GM21825 (cell line): Measurements from ENCODE around the gene CLN5.
A peak's percentile ranks its signal among the peaks of the same experiment; 100 is the strongest.
"Not testable (repeated sequence)": the region's sequence is repeated elsewhere in the genome, so short reads cannot be mapped to it uniquely, and the experiment has no call there.

Experiments used
- ATAC-seq: cut with Tn5 transposase; IDR thresholded peaks from one replicate; pipeline ENCODE4 v1.9.1; 2021; ENCODE audit warnings: mild to moderate bottlenecking, moderate library complexity; ENCODE audit not compliant: unreplicated experiment

CLN5 gene

GRCh38 chr13:76975863-76976262 lies 16.0 kb upstream of the CLN5 start:
- ATAC-seq: no peak

DNA sequence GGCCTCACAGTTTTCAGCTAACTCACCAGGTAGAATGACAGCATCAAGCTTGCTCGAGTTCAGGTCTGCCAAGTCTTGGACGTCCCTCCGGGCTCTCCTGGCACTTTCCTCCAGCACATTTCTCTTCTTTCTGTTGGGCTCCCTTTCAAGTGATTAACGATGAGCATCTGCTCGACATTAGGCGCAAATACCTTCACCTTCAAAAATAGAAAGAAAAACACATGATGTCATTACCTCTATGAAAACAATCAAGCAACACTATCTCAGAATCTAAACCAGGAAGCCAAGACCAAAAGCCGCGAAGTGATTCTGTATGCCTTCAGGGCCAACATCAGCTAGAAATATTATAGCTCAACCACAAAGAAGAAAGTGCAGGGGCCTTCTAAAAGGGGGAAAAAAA lies 15.4 kb upstream of the CLN5 start:
- no peak for ATAC-seq

GRCh38 chr13:76976929-76977328 lies 15.0 kb upstream of the CLN5 start:
- ATAC-seq: no peak

- ATAC-seq: peak; percentile 100
Measured at GRCh38 chr13:76980075-76980718, 11.7 kb upstream of the CLN5 start.

- ATAC-seq: no peak
Measured at GRCh38 chr13:76982061-76982460, 9.8 kb upstream of the CLN5 start.

GRCh38 chr13:76983676-76984075 lies 8.2 kb upstream of the CLN5 start:
- ATAC-seq: no peak

GRCh38 chr13:76991432-76991795 lies 467 bp upstream of the CLN5 start:
- peak; percentile 46 for ATAC-seq

- no peak for ATAC-seq
Measured at GRCh38 chr13:76992548-76993001, 694 bp downstream of the CLN5 start.

DNA sequence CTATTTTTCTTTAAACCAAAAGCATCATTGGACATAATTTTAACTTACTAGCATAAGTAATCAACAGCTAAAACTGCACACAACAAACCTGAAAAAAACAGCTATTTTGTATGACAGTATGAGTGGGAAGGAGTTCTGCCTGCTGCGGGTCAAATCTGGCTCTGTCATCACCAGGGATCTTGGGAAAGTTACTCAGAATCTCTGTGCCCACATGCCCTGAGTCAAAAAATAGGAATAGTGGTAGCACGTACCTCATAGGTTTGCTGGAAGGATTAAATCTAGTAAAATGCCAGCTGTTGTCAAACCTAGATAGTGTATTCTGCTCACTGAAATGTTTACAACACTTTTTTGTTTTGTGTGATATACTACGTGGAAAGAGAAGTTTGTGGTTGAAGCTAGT lies 1.1 kb downstream of the CLN5 start:
- no peak for ATAC-seq

DNA sequence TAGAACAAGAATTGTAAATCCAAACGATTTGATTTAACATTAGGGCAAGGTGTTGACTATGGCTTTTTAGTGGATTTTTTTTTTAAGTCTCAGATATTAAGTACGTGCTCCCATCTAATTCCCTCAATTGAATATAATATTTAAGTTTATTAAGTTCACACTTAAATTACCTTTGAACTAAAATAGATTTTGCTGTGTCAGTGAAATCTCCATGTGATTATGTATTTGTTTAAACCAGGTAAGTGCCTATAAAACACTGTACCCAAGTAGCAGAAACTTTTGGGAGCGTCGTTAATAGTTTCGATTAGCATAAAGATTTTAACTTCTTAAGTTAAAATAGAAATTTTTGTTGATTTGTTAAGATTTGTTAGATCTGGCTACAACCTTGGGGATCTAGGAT lies 1.6 kb downstream of the CLN5 start:
- no peak for ATAC-seq

DNA sequence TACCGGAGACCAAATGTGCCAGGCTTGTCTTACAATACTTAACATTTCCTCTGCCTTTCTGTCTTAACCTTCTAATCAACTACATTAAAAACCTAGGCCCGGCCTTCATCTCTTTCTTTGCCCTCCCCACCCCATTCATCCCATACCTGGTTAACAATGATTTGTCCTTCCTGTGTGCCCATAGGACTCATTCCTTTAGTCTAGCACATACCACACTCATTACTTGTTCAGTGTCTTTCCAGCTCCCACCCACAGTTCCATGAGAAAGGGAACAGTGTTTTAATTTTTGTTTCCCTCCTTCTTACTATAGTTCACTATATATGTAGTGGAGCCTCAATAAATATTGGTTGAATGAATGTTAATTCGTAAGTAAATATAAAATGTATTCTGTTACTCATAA lies 2.4 kb downstream of the CLN5 start:
- ATAC-seq: no peak

GRCh38 chr13:77000475-77000874 lies 8.6 kb downstream of the CLN5 start:
- ATAC-seq: no peak

DNA sequence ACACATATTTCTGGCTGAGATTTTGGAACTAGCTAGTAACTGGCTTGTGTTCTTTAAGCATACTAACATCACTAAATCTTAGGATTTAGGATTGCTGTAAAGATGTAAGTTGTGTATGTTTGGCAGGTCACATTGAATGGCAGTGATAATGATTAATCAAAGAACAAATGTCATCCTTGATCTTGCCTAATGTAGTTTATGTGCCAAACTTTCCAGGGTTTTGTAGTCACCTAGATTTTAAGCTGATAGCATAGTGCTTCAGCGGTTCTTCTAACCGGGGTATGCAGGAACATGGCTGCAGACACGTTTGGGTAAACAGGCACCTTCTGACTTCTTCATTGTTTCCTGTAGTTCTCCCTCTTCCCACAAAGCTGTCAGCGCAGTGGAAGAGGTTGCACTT lies 9.7 kb downstream of the CLN5 start:
- ATAC-seq: no peak

- ATAC-seq: no peak
Measured at GRCh38 chr13:77001963-77002587, 10.2 kb downstream of the CLN5 start.

DNA sequence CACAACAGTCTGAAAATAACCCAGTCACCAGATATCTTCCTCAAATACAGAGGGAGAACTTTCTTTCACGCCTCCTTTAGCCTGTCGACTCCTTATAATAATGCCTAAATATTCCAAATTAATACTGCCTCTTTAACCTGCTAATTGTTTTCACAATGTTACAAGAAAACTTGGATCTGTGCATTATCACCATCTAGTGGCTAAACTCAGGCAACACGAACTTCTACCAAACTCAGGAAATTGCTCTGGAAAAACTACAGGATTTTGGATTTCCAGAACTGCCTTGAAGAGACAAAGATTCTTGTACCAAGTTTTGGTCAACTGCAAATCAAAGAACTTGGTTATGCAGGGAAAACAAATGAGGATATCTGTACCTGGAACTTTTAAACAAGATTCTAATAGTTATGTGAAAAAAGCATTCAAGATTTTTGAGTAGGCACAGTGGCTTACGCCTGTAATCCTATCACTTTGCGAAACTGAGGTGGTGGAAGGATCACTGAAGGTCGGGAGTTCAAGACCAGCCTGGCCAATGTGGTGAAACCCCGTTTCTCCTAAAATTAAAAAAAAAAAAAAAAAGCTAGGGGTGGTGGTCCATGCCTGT lies 10.8 kb downstream of the CLN5 start:
- ATAC-seq: no peak

- not testable (repeated sequence) for ATAC-seq
Measured at GRCh38 chr13:77008337-77008736, 16.5 kb downstream of the CLN5 start.

GRCh38 chr13:77009011-77009410 lies 17.1 kb downstream of the CLN5 start:
- ATAC-seq: no peak

GRCh38 chr13:77009719-77010118 lies 17.8 kb downstream of the CLN5 start:
- not testable (repeated sequence) for ATAC-seq

DNA sequence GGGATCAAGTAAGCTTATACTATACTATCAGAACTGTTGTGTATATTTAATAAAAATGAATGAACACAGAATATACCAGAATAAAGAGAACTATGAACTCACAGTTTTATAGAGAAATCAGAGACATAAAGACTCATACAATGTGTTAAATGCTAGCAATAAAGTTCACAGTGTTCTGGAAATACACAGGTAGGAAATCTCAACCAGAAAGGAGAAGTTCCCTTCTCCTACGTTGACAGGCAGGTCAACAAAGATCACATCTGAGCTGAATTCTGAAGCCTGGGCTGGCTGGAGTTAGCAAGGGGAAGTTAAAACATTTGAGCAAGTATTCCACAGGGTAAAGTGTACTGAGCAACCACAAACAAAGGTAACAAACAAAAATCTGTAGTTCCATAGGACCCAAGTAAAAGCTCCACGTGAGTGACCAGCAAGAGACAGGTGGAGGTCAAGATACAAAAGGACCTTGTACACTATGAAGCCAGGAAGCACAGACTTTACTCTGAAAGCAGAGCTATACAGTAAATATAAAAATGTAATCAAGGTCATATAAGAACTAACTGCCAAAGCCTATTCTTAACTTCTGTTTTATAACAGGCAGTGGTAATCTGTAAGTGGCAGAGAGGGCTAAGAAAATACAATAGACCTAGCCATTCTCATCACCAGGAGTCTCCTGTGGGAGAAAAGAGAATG lies 22.1 kb downstream of the CLN5 start:
- ATAC-seq: no peak

DNA sequence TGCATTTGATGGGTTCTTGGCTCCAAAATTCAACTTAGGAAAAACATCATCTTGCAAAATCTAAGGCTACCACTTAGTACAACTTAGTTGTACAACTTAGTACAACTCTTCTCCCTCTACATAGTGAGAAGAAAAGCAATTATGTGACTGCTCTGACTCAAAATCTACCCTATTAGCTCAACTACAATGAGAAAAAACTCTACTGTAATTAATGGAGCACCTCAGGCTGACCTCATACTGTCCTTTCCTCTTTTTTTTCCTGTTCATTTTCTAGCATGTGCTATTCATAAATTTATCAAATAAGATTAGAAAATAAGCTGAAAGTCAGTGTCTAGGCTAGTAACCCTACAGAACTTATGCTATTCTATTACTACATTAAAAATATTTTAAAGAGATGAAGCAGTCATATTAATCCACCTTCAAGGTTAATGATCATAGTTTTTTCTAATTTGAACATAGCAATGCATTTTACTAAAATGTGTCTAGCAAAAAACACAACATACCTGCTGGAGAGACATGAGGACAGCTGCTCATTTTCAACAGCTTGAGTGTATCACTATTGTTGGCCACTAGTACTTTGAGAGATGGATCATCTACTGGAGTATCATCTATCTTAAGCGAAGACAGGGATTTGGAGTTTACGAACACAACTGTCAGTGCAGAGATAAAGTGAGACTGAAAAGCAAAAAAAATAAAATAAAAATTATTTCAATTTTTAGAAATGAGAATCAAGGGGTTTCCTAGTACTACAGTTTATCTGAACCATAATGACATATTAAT lies 23.2 kb downstream of the CLN5 start:
- no peak for ATAC-seq

- no peak for ATAC-seq
Measured at GRCh38 chr13:77016251-77016812, 24.5 kb downstream of the CLN5 start.
